CD1c-positive myeloid dendritic cell (primary cell): ENCODE results near the gene TNS3.

ENCODE experiments used
- DNase-seq: peaks from one replicate; pipeline ENCODE4 v3.0.0-alpha.2; 2016; ENCODE audit errors: extremely low spot score

Gene TNS3

DNA sequence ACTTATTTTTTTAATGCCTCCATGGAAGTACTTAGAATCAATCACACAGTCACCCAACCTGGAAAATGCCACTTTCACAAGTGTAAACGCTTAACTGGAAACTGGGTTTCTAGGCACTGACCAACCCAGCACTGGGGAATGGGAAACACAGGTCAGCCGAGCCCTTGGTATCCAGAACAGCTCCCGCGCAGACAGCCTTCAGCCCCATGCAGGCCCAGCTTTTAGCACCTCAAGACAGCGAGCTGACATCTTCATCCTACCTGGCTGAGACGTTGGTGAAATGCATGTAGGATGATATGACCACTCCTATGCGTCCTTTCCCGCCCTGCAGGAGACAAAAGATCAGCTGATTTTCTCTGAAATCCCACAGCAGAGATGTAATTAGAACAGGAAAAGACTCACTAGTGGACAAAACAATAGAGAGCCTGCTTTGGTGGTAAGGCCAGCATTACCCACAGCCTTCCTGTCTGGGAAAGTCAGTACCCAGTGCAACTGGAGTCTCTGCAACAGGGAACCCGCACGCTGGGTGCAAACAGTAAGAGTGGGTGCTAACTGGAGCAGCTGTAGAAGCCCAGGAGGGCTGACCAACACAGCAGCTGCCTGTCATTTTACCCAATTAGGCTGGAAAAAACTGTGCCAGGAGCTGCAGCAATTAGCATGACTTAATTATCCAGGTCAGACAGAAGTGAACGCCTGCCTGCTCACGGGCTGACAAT is 153.7 kb downstream of the TNS3 start:
- DNase-seq, result no peak

DNA sequence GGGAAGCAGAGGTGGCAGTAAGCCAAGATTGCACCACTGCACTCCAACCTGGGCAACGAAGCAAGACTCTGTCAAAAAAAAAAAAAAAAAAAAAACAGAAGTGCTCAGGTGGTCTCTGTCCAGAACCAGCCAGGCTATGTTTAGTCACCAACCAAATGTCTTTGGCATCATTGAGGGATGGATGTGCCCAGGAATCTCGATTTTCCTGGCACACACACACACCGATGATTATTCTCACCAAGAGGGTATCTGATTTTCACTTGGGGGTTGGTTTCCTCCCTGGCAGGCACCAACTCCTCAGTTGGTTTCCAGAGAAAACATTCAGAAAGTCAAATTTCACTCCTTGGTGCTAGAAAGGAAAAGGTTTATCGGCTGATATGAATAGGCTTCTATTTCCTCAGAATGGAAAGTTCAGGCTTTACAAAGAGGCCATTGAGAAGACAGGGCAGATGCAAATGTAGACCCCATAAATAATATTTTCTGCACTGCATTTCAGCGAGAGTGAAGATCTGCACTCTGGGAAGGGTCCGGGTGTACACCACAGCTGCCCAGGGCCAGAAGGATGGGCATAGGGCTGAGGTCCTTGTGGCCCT is 154.8 kb downstream of the TNS3 start:
- no peak for DNase-seq

- DNase-seq, result no peak
Measured at GRCh38 chr7:47424523-47424922, 157.4 kb downstream of the TNS3 start.

GRCh38 chr7:47423196-47423595 is 158.7 kb downstream of the TNS3 start:
- DNase-seq, result no peak

DNA sequence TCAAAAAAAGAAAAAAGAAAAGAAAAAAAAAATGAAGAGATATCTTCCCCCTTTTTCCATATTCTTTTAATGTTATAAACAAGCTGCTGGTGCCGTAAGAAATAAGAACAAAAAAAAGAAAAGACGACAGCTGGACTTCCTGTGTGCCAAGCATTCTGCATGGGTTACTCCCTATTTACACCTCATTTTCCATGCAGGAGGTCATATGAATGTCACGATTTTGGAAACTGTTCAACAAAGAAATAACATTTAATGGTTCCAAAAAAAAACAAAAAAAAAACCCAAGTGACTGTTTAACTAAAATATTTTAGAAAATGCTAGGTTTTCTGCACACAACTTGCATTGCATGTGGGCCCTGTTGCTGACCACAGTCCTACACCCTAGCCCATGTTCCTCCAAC is 159.3 kb downstream of the TNS3 start:
- DNase-seq, result no peak

- no peak for DNase-seq
Measured at GRCh38 chr7:47421456-47421855, 160.5 kb downstream of the TNS3 start.

- DNase-seq, result no peak
Measured at GRCh38 chr7:47420122-47420780, 161.7 kb downstream of the TNS3 start.

GRCh38 chr7:47419471-47419870 is 162.4 kb downstream of the TNS3 start:
- no peak for DNase-seq

DNA sequence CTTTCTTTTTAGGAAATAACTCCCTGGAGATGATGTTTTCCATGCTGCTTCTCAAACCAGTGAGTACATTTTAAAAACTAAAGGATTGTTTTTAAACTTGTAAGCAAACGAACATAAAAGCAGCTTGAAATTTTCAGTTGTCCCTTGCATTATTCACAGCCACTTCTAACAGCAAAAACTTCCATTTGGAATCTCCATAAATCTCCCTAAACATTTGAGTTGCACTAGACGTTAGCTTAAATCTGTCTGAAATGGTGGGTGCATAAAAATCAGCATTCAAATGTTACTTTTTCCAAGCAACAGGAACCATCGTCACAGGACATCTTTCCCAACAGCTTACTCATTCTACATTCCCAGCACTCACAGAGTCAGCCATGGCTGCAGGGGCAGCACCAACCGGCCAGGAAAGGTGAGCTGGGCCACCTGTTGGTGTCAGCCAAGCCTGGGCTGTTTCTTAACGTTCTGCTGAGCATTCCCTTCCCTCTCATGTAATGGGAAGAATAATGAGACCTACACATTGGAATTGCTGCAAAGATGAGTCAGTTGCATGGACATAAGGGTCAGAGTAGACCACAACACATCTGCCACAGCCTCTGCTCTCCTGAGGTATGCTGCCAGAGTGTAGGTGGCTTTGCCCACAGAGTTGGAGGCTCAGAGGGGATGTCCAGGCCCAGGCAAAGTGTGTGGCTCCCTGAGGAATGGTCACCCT is 163.2 kb downstream of the TNS3 start:
- no peak for DNase-seq

GRCh38 chr7:47416492-47417480 is 165.1 kb downstream of the TNS3 start:
- no peak for DNase-seq

GRCh38 chr7:47415318-47416212 is 166.3 kb downstream of the TNS3 start:
- DNase-seq, result no peak

- no peak for DNase-seq
Measured at GRCh38 chr7:47414342-47415317, 167.3 kb downstream of the TNS3 start.

DNA sequence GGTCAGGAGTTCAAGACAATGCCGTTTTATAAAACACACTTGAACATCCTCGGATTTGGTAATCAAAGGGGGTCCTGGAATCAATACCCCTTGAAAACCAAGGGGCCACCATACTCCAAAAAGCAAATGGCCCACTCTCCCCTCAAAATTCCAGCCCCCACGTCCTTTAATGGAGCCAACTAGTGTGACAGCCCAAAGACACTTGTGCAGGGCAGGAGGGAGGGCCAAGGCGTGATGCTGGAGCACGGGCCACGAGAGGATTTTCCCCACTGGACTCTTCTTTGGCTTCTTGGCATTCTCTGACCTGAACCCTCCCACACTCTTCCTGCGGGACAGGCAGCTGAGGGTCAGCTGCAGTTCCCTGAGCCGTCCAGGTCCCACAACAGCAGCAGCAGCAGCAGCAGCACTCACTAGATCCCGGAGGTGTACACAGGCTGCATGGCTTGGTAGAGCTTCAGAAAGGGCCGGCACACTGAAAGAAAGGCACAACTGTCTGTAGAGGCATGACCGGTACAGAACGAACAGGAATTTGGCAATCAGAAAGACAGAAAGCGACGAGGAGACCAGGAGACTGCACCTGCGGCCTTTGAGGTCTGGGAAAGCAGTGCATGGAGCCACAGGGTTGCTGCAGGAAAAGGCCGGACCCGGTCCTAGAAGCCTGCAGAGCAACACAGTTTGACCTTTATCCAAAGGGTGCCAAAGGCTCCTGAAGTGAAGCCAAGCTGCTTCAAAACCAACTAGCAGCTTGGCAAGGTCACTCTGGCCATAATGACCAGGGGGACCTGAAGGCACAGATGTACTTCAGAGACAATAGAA is 168.2 kb downstream of the TNS3 start:
- no peak for DNase-seq

DNA sequence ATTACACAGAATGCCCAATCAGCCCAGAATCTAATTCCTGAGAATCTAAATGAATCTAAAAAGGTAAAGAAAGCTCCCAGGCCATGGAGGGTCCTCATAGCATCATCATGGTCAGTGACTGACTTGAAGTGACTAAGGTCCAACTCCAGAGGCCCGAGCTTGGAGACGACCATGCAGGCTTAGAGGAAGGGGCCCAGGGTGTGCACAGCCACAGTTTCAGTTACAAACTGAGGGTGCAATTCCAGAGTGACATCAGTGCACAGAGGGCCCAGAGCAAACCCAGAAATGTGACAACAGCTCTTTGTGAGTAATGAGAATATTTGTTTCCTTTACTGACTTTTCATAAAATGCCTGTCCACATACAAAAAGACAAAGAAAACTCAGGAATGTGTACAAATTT is 170.0 kb downstream of the TNS3 start:
- no peak for DNase-seq

- DNase-seq, result no peak
Measured at GRCh38 chr7:47411281-47411869, 170.5 kb downstream of the TNS3 start.

GRCh38 chr7:47408675-47409074 is 173.2 kb downstream of the TNS3 start:
- no peak for DNase-seq

- no peak for DNase-seq
Measured at GRCh38 chr7:47407821-47408674, 173.9 kb downstream of the TNS3 start.
